HG03469 (cell line): ENCODE results near the gene ZC3HAV1L.
A peak's percentile ranks its signal among the peaks of the same experiment; 100 is the strongest.
"Not testable (repeated sequence)": the region's sequence is repeated elsewhere in the genome, so short reads cannot be mapped to it uniquely, and the experiment has no call there.

Source experiments
- ATAC-seq: cut with Tn5 transposase; IDR thresholded peaks from one replicate; pipeline ENCODE4 v1.9.1; 2021; ENCODE audit warnings: mild to moderate bottlenecking, moderate library complexity, moderate number of reproducible peaks; ENCODE audit not compliant: unreplicated experiment

ZC3HAV1L gene, protein sequence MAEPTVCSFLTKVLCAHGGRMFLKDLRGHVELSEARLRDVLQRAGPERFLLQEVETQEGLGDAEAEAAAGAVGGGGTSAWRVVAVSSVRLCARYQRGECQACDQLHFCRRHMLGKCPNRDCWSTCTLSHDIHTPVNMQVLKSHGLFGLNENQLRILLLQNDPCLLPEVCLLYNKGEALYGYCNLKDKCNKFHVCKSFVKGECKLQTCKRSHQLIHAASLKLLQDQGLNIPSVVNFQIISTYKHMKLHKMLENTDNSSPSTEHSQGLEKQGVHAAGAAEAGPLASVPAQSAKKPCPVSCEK

DNA sequence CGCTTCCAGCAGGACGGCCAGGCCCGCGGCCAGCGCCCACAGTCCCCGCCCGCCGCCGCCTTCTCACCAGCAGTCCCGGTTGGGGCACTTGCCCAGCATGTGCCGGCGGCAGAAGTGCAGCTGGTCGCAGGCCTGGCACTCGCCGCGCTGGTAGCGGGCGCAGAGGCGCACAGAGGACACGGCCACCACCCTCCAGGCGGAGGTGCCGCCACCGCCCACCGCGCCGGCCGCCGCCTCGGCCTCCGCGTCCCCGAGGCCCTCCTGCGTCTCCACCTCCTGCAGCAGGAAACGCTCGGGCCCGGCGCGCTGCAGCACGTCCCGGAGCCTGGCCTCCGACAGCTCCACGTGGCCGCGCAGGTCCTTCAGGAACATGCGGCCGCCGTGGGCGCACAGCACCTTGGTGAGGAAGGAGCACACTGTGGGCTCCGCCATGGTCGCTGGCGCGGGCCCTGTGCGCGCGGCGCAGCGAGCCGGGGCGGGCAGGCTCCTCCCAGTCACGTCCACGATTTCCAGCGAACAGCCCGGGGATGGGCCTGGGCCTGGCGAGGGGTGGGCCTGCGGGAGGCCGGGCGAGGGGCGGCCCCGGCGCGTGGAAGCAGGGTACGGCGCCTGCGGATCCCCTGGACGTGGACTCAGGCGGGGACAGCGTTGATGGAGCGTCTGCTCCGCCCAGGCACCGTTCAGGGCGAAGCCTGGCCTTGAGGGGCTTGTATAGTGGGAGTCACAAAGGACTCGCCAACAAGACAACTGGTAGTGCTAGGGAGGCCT, at the start of gene ZC3HAV1L:
ZC3HAV1L (minus strand) TSS at position 457 of the 768 bp plus-strand sequence; CDS start at position 432, 25 bp downstream.
- peak; percentile 82 for ATAC-seq

DNA sequence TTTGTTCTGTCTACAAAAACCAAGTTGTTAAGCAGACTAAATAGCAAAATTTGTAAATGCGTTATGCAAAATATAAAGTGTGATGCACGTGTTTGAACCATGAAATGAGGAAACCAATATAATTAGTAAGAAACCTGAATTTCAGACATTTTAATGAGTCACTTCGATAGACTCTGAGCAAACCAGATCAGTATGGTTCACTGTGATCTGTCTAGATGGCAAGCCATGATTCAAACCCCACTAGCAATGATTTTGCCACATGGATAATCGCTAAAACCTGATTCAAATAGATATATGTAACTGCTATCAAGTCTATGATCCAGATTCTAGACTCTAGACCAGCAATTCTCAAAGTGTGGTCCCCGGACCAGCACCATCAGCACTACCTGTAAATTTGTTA, 48.9 kb upstream of the ZC3HAV1L start:
- ATAC-seq: no peak

DNA sequence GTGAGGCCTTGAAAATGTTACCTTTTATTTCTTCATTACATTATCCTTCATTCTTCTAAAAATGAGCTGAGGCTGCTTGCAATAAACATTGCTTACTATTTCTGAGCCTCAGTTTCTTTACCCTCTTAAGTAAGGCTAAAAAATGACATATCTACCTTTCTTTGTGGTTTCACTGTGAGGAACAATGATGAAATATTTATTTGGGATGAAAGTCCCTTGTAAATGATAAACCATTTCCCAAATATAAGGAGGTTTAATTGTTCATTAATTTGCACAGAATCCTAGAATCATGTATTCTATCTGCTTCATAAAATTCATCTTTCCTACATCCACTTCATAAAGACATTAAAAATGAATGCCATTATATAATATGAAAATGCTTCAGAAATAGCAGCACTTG, 45.7 kb upstream of the ZC3HAV1L start:
- no peak for ATAC-seq

DNA sequence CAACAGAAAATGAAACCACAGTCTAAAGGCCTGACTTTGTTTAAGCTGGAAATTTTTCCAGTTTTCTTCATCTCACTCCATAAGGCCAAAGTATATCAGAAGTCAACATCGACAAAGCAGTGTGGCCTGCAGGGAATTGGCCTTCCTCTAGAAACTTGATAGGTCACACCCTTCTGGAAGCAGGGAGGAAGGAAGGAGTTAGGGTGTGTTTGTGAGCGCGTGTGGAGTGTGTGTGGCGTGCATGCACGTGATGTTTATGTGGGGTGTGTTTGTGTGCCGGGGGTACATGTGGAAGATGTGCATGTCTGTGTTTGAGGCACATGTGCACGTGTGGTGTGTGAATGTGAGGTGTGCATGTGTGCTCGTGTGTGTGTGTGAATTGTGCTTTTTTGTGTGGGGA, 45.1 kb upstream of the ZC3HAV1L start:
- ATAC-seq: no peak

DNA sequence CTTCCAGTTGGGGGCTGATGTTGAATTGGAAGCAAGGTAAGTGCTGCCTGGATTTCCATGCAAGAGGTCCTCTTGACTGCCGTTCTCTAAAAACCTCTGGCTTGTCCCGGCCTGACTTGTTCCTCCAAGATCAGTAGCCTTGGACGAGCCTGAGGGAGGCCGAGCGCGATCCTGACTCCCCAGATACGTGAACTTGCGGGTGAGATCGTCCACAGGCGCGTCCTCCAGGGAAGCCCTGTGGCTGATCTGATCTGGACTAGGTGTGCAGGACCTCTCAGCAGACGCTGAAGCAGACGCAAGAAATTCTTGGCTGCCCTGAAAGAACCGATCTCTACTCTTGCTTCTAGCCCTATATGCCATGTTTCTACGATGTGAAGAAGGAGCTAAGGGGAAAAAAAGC, 44.0 kb upstream of the ZC3HAV1L start:
- no peak for ATAC-seq

DNA sequence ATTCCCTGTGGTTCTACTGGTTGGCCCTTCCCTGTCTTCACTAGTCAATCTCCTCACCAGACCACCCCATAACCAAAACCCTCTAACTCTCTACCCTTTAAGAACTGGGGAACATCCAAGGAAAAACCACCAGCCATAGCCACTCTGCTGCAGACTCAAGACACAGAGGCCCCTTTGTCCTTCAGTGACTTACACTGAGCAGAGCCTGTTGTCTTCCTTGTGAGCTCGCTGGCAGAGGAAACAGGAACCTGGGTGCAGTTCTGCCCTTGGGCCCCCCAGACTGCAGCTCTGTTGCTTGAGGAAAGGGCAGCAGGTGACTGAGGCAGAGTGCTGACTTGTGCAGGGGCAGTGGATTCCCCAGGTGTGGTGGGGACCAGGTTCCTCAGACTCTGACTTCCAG, 43.1 kb upstream of the ZC3HAV1L start:
- ATAC-seq: no peak

DNA sequence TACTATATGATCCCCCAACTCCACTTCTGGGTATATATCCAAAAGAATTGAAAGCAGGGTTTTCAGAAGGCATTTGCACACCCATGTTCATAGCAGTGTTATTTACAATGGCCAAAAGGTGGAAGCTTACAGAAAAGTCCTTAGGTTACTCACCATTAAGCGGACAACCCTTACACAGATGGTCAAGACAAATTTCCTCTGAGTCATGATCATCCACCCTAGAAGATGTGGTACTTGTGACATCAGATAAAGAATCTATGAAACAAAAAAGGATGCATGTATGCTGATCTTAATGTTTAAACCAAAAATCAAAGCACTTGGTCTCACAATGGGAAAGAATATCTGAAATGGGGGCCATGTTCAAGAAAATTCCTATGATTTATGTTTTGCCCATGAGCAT, 42.6 kb upstream of the ZC3HAV1L start:
- no peak for ATAC-seq

DNA sequence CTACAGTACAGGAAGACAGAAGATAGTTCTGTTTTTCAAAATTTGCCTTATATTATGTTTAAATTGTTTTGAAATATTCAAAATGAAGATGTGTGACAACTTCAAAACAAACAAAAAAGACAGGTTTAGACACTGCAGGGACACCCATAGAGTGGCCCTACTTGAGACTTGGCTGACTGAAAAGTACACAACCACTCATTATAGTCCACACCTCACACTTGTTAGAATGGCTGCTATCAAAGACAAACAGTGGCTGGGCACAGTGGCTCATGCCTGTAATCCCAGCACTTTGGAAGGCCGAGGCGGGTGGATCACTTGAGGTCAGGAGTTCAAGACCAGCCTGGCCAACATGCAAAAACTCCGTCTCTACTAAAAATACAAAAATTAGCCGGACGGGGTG, 41.9 kb upstream of the ZC3HAV1L start:
- not testable (repeated sequence) for ATAC-seq

DNA sequence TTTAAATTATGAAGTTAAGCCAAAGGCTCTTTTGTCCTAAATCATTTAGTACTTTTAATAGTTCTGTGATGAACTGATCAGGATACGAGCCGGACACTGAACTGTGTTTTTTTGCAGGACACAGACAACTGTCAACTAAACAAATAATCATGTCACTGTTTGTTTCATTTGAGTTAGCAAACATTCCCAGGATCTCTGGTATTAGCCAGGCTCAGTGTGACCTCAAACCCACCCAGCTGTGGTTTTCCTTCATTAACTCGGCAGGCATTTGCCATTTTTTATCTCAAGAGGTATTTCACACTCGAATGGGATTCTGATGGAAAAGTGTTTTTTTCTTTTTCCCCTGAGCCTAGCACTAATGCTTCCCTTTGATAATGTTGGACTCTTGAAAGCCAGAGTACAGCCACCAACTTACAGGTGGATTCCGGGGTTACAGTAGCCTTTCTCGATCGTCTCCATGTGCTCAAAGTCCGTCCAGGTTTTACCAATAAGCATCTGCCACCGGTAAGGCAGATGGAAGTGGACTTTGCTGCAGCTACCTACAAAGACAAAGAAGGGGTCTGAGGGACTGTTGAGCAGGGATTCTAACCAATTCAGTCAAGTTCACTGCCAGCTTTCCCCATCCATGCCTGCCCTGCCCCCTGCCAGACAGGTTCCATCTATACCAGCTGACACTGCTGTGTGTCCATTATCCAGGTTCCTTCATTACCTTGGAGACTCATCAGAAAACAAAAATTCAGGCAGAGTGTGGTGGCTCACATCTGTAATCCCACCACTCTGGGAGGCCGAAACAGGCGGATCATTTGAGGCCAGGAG, 40.2 kb upstream of the ZC3HAV1L start:
- no peak for ATAC-seq

DNA sequence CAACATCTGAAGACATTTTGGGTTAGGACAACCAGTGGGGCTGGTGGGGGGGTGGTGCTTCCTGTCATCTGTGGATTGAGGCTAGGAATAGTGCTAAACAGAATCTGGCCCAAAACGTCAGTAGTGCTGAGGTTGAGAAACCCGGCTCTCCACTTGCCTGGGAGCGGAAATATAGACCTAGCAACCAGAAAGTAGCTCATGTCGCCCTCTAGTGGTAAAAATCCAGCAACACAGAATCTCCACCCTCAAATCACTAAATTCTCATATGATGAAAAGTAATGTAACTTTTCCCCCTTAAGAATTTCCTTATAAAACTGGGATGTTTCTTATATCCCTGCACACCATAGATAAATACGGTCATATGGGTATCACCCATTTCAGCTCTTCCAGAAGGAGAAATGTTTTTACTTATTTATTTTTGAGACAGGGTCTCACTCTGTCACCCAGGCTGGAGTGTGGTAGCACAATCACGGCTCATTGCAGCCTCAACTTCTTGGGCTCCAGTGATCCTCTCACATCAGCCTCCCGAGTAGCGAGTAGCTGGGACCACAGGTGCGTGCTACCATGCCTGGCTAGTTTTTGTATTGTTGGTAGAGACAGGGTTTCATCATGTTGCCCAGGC, 39.3 kb upstream of the ZC3HAV1L start:
- ATAC-seq: peak; percentile 58

DNA sequence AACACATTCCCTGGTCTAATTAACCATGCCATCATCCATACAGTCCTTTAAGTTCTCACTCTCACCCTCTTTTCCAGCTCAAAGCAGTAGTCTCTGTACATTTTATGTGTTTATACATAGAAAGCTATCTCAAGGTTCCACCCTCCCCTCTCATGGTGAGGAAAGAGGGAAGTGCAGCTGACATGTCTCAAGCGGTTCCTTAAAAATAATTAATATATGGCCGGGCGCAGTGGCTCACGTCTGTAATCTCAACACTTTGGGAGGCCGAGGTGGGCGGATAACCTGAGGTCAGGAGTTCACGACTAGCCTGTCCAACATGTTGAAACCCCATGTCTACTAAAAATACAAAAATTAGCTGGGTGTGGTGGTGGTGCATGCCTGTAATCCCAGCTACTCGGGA, 37.0 kb upstream of the ZC3HAV1L start:
- ATAC-seq: no peak

DNA sequence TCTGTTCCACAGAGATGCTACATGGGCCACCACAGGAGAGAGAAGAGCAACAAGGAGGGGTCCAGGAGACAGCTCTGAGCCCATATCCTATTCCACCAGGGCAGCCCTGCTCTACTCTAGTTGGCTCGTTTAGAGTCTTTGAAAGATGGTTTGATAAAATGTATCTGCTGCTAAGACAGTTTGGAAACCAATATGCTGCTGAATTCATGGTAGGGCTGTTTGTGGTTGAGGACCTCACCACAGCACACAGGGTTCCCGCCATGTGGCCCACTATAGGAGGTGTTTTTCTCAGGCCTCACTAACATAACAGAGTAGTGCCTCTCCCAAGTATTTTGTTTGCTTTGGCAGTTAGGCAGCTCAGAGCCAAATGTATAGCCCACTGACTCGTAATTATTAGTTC, 35.8 kb upstream of the ZC3HAV1L start:
- no peak for ATAC-seq

DNA sequence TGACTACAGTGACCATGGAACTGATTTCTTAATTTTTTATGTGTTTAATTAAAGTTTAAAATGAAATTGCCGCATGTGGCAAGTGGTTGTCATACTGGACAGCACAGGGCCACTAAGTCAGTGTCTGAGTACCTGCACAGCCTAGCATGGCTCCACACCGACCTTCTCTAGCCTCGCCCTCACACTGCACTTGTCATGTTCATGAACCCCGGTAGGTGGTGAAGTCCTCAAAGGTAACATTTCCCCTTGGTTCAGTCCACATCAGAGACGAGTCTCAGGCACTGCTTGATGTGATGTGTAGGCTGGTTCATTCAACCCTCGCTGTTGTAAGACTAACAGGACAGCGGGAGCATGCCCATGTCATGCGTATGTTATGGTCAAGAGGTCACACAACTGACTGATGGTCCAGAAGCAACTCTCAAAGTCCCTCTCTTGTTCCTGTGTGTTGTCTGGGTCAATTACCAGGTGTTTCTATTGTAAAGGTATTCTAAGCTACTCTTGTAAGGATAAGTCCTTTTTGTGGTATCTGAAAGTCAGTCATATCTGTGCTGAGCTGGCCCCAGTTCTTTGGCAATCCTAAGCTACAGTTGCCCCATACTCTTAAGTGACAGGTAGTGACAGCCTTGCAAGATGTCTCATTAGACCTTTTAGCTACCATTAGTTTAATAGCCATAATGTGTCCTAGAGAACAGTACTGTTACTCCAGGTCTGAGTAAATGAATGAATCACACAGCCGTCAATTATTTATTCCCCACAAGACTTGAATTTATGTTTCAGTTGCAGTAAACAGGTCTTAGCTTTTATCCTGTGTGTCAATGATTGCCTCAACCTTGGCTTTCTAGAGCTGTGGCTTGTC, 32.9 kb upstream of the ZC3HAV1L start:
- ATAC-seq: no peak

DNA sequence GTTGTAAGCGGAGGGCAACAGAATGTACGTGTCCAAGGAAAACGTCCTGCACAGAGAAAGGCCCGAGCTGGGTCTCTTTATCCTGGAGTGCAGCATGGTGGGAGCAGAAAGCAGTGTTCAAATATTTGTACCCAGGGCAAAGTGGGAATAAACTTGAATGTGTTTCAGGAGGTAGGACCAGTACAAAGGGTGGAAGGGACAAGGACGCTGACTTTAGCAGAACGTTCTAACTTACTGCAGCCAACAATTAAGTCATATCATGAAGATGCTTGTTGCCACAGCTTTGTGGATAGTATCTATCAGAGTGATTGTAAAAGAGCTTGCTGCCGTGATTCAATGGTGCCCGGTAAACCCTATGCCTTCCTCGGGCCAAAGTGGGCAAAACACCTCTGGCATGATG, 30.5 kb upstream of the ZC3HAV1L start:
- no peak for ATAC-seq

DNA sequence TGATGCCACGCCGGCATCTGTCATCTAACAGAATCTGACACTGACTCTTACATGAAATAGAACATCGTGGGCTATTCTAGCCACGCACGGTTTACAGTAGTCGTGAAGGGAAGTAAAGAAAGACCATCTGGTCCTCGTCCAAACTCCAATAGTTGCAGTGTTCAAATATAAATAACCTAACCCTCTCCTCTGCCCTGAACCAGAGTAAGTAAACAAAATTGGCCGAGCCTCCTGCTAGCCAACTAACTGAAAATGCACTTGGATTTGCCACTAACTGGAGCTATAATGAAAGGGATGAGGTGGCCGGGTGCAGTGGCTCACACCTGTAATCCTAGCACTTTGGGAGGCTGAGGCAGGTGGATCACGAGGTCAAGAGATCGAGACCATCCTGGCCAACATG, 29.5 kb upstream of the ZC3HAV1L start:
- no peak for ATAC-seq

DNA sequence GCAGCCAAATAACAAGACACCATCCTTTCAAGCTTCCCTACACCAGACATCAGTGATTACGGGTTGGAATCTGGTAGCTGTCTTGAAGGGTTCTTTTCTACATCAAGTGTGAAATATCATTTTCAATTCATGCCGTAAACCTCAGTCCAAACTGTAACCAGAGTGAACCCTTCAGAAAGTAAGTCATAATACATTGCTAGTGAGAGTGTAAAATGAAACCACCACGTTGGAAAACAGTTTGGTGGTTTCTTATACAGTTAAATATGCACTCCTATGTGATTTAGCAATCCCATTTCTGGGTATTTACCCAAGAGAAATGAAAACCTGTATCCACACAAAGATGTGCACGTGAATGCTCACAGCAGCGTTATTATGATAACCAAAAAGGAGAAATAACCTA, 25.6 kb upstream of the ZC3HAV1L start:
- ATAC-seq: no peak

DNA sequence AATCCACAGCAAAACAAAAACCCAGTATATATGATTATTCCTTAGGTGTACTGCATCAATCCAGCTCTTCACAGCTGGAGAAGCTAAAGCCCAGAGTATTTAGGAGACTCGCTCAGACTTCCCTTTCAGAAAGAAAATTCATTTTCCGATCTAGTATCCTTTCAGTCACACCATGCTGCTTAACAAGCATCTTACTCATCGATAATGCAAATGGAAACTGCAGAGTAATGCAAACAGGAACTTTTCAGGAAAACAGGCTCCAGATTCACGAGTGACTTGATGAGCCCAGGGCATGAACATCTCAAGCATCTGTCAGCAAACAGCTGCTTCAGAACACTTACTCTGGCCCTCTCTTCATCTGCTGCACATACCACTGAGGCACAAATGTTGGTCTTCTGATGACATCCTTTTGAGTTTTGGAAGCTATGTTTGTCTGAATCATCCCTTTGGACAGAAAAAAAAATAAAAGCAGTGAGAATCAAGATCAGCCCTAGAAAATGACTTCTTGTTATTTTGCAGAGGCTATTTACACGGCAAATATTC, 24.9 kb upstream of the ZC3HAV1L start:
- no peak for ATAC-seq

DNA sequence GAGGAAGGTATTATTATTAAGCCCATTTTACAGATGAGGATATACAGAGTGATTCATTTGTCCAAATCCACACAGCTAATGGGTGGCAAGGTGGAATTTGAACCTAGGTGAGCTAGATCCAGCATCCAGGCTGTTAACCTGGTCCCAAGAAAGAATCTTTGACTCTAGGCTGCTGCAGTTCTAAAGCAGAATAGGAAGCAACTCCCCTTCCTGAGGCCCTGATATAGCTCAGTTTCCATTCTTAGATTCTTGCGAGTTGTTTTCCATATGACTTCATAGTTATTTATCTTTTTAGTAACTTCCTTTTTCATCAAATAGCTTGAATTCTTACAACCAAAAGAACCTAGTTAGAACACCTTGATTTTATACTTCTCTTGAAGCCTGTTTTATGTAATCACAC, 24.1 kb upstream of the ZC3HAV1L start:
- no peak for ATAC-seq

DNA sequence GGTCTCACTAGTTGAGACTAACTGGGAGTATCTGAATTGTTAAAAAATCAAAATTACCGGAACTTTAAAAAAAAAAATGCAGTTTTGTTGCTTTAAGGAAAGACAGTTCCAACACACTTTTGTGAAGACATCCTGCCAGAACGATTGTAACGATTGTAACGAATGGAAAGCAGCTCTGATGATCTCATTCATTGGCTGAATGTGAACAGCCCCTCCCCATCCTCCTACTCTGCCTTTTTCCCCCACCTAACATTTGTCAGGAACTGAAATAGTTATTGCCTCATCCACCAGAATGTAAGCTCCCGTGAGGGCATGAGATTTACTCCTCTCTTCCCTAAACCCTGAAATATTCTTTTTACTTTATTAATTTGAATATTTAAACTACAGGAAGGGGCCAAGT, 23.1 kb upstream of the ZC3HAV1L start:
- no peak for ATAC-seq

DNA sequence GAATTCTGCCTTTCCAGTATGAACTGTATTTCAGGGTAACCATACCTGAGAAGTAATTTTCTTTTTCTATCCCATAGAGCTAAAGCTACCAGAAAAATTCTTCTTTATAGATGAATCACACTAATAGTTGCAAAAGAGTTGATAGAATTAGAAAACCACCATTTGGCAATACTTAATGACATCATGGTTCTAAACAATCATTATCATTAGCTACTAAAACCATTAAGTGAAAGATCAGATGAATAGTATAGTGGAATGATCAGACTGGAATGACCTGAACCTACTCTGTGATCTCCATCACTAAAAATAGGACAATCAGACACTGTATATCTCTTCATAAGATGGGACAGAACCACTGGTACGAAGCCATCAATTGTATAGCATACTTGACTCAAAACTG, 19.8 kb upstream of the ZC3HAV1L start:
- no peak for ATAC-seq
